K562 (cell line): ENCODE data around the gene ATP5F1D. TPM values are rescaled to one million over a fixed set of nuclear protein-coding genes. Genes with fewer than 3 reads are reported as not detected.

ENCODE experiments used
- ATAC-seq: fragments of 200-7000 bp; cut with Tn5 transposase; 3 replicates; pipeline ENCODE4 v1.9.1; 2020; ENCODE audit warnings: moderate library complexity
- BruUV-seq: library from RNA; stranded (reverse); fragments of 400-500 nt; replicated peaks from 2 replicates; lab custom pipeline; 2021; lab: Mats Ljungman, UMichigan
- CTCF ChIA-PET: fragments of 300-600 bp; formaldehyde crosslinking; extraction: SDS; loops from one replicate; lab custom pipeline; 2021; ENCODE audit warnings: low intra/inter-chr PET ratio; lab: Yijun Ruan, JAX
- POLR2A ChIA-PET: fragments of 300-600, 350-650 bp; sonication (Branson Sonifier 250); formaldehyde crosslinking; extraction: SDS; loops from one replicate; lab custom pipeline; 2021; ENCODE audit warnings: antibody characterized with exemption, inconsistent platforms; lab: Yijun Ruan, JAX
- DNase-seq, 4 experiments: peaks; one replicate each; pipeline versions ENCODE4 v3.0.0 to v3.0.0-alpha.2; 2011 to 2018; ENCODE audit warnings: low spot score in 3 of 4, mixed read lengths in 3 of 4; ENCODE audit errors: extremely low read depth in 1 of 4
- FAIRE-seq: peaks from 2 replicates; lab custom pipeline; 2011; peaks lifted over from hg19 to GRCh38; lab: Jason Lieb, UNC
- H2AFZ ChIP-seq: 2 replicates; pipeline ENCODE4 v1.6.0; 2011; ENCODE audit warnings: low read depth, low read length, control low read depth, inconsistent platforms
- H3K27ac ChIP-seq: fragments of 200-600 bp; 3 replicates; pipeline ENCODE4 v1.8.0; 2011; ENCODE audit warnings: low read depth, mild to moderate bottlenecking, control low read depth, inconsistent platforms, low read length, moderate library complexity, mixed read lengths; ENCODE audit errors: extremely low read depth
- H3K27me3 ChIP-seq, 2 experiments: fragments of 300-600 bp in 1 of 2; 2 replicates in 1 of 2; 3 replicates in 1 of 2; pipeline versions ENCODE4 v1.6.0 to v1.8.0; 2011; ENCODE audit warnings: inconsistent platforms in 2 of 2, low read length in 2 of 2, mild to moderate bottlenecking in 1 of 2, mixed read lengths in 1 of 2, moderate library complexity in 1 of 2; ENCODE audit not compliant: control insufficient read depth in 2 of 2, insufficient read depth in 2 of 2
- H3K36me3 ChIP-seq: fragments of 300-600 bp; 3 replicates; pipeline ENCODE4 v1.8.0; 2011; ENCODE audit warnings: mild to moderate bottlenecking, low read length, inconsistent platforms; ENCODE audit not compliant: control insufficient read depth, insufficient read depth
- H3K4me1 ChIP-seq, 2 experiments: fragments of 200-600 bp in 1 of 2; replicated peaks in 1 of 2; 2 replicates in 1 of 2; 3 replicates in 1 of 2; pipeline versions ENCODE4 v1.5.1 to v1.8.0; 2011; ENCODE audit warnings: inconsistent platforms in 2 of 2, low read length in 2 of 2, mild to moderate bottlenecking in 1 of 2, mixed read lengths in 1 of 2, moderate library complexity in 1 of 2; ENCODE audit not compliant: control insufficient read depth in 2 of 2, insufficient read depth in 2 of 2
- H3K4me2 ChIP-seq: 2 replicates; pipeline ENCODE4 v1.6.1; 2011; ENCODE audit warnings: low read length, control low read depth, inconsistent platforms, mixed read lengths; ENCODE audit not compliant: insufficient read depth
- H3K4me3 ChIP-seq: fragments of 200-600 bp; sonication (generic), shearing (Covaris generic); 2 replicates; pipeline ENCODE4 v1.5.1; 2016; ENCODE audit warnings: control low read depth, inconsistent platforms
- H3K79me2 ChIP-seq: fragments of 200-600 bp; 3 replicates; pipeline ENCODE4 v1.8.0; 2011; ENCODE audit warnings: low read length, inconsistent platforms; ENCODE audit not compliant: control insufficient read depth, insufficient read depth
- H3K9ac ChIP-seq, 2 experiments: 2 replicates each; pipeline versions ENCODE4 v1.6.0 to v1.6.1; 2011; ENCODE audit warnings: low read depth in 2 of 2, low read length in 2 of 2, control low read depth in 1 of 2, inconsistent platforms in 1 of 2, mild to moderate bottlenecking in 1 of 2, mixed read lengths in 1 of 2; ENCODE audit not compliant: insufficient read depth in 1 of 2
- H3K9me1 ChIP-seq: one replicate; pipeline ENCODE4 v1.6.0; 2011; ENCODE audit warnings: inconsistent platforms, mild to moderate bottlenecking, low read length, moderate library complexity; ENCODE audit not compliant: control insufficient read depth, insufficient read depth
- H3K9me3 ChIP-seq: replicated peaks from 2 replicates; pipeline ENCODE4 v1.5.1; 2011; ENCODE audit warnings: low read depth, low read length, inconsistent platforms; ENCODE audit not compliant: control insufficient read depth, insufficient read depth
- H4K20me1 ChIP-seq: replicated peaks from 2 replicates; pipeline ENCODE4 v1.6.1; 2011; ENCODE audit warnings: low read length, inconsistent platforms, mixed read lengths; ENCODE audit not compliant: control insufficient read depth, insufficient read depth
- CREB3L1 ChIP-seq: fragments of 450-650 bp; IDR thresholded peaks from 2 replicates; pipeline ENCODE4 v1.6.1; 2014; ENCODE audit warnings: low read depth, mild to moderate bottlenecking, moderate library complexity, borderline replicate concordance
- CREB5 ChIP-seq: fragments of 250-450 bp; sonication (Bioruptor Pico); IDR thresholded peaks from 2 replicates; pipeline ENCODE4 v1.5.0; 2020; ENCODE audit warnings: mild to moderate bottlenecking
- EP300 ChIP-seq: IDR thresholded peaks from 2 replicates; pipeline ENCODE4 v1.6.1; 2012; ENCODE audit warnings: low read length, improper control_type of control experiment
- GTF2B ChIP-seq: IDR thresholded peaks from 2 replicates; pipeline ENCODE4 v1.6.1; 2011; ENCODE audit not compliant: insufficient read length; ENCODE audit errors: extremely low read depth
- HDAC1 ChIP-seq, 2 experiments: fragments of 450-650 bp; IDR thresholded peaks; 2 replicates each; pipeline ENCODE4 v1.6.1; 2016 to 2017; ENCODE audit warnings: inconsistent platforms in 1 of 2, mild to moderate bottlenecking in 1 of 2, moderate library complexity in 1 of 2
- HMBOX1 ChIP-seq: sonication (generic); IDR thresholded peaks from 2 replicates; pipeline ENCODE4 v1.6.1; 2016
- MBD2 ChIP-seq: sonication (generic); IDR thresholded peaks from 2 replicates; pipeline ENCODE4 v1.6.1; 2016; ENCODE audit warnings: low read depth, borderline replicate concordance
- NFE2L1 ChIP-seq: fragments of 450-650 bp; IDR thresholded peaks from 2 replicates; pipeline ENCODE4 v1.6.1; 2016; ENCODE audit warnings: missing genetic modification characterization, low read depth, mild to moderate bottlenecking, missing compliant biosample characterization, moderate library complexity, borderline replicate concordance
- NR2C2 ChIP-seq, 2 experiments: fragments of 200-800 bp in 1 of 2; sonication (Bioruptor generic) in 1 of 2; sonication (generic) in 1 of 2; formaldehyde crosslinking in 1 of 2; IDR thresholded peaks; 2 replicates each; pipeline versions ENCODE4 v1.6.1 to v1.8.0; 2016 to 2022; ENCODE audit warnings: mild to moderate bottlenecking in 1 of 2, missing compliant biosample characterization in 1 of 2, missing genetic modification characterization in 1 of 2, missing genetic modification reagents in 1 of 2
- PHB ChIP-seq: fragments of 250-450 bp; sonication (Bioruptor Pico); IDR thresholded peaks from 2 replicates; pipeline ENCODE4 v1.5.0; 2021
- ZBTB7A ChIP-seq: IDR thresholded peaks from 2 replicates; pipeline ENCODE4 v1.6.1; 2011; ENCODE audit warnings: low read depth, mild to moderate bottlenecking, low read length, moderate library complexity, borderline replicate concordance; ENCODE audit not compliant: control insufficient read depth
- WGBS: fragments of 100-300 bp; shearing (Covaris generic); methylation state at CpG from one replicate; pipeline ENCODE4 v1.1.6; 2016; ENCODE audit warnings: low coverage, mixed read lengths; ENCODE audit not compliant: insufficient coverage; ENCODE audit errors: missing lambda C conversion rate; 5-methylcytosine and 5-hydroxymethylcytosine counted together
- in situ Hi-C: fragments of 300-500 bp; cut with MboI; formaldehyde crosslinking; loops from 4 replicates; pipeline ENCODE4 v1.15.0; 2018; ENCODE audit warnings: inconsistent platforms, mixed read lengths
- intact Hi-C: fragments of 100-400 bp; cut with micrococcal nuclease; formaldehyde crosslinking; loops from 2 replicates; pipeline ENCODE4 v1.14.2; 2022
- polyA plus RNA-seq, 8 experiments: library from polyadenylated mRNA; depleted of rRNA in 4 of 8; stranded (reverse) in 5 of 8; unstranded in 3 of 8; fragments of >200 nt; fragmentation: Nextera tagmentation in 2 of 8; fragmentation: Illumina TruSeq in 1 of 8; extraction: Ambion mirVana in 2 of 8; extraction: Trizol in 1 of 8; gene quantifications; 2 replicates each; pipeline versions ENCODE4 v1.2.1 to v1.2.3, GENCODE V29; 2011 to 2014; ENCODE audit warnings: inconsistent platforms in 1 of 8, missing spikeins in 1 of 8
- total RNA-seq, 7 experiments: library from RNA; depleted of rRNA in 6 of 7; stranded (reverse); fragments of >200 nt in 6 of 7; fragmentation: Illumina TruSeq in 2 of 7; extraction: Trizol in 2 of 7; gene quantifications; 2 replicates each; pipeline versions ENCODE4 v1.2.1 to v1.2.3, GENCODE V29; 2011 to 2021; ENCODE audit warnings: low replicate concordance in 1 of 7
- TF ChIP-seq, protein P1 (sequence below): fragments of 250-450 bp; sonication (Bioruptor Pico); IDR thresholded peaks from 2 replicates; pipeline ENCODE4 v1.5.1; 2021; ENCODE audit warnings: mild to moderate bottlenecking

ATP5F1D gene
- total and polyA plus RNA-seq, 9 of the 15 experiments (the other 6 are each of a cell fraction or from before 2014, with no cell fraction given): 3.9 to 409 (median 36.8) TPM

- in situ Hi-C loops (no loop called here), intact Hi-C loops (no loop called here)
- H3K9ac ChIP-seq: peak overlapping the region; percentile 79 to 96
- H4K20me1 ChIP-seq: 0 out of 2 replicates have a peak, but pooled peaks cover 4% of the 10 kb centered on the region
- peak overlapping the region; percentile 84 for H3K4me2 ChIP-seq
- peak overlapping the region; percentile 93 for H3K4me3 ChIP-seq
- DNase-seq (peak in 1 of 4 experiments; percentile 70), ATAC-seq (no peak), FAIRE-seq (peak; percentile 67)
- no peaks in the 10 kb centered on the region for H3K27me3 ChIP-seq
- peaks cover 22 to 96% of the 10 kb centered on the region in 2 experiments for H3K4me1 ChIP-seq
- no peak overlapping the region for H2AFZ ChIP-seq
- no TSS peak for BruUV-seq
- peaks cover 67% of the 10 kb centered on the region for H3K79me2 ChIP-seq
- ChIA-PET POLR2A (interaction anchor here (0.9 to 7.8 kb wide), 4 partner anchors 8 to 17 kb away, joined by 3 to 88 read pairs (median 10); partner anchors contain the start of gene CIRBP), CTCF (interaction anchor here (0.6 to 1.3 kb wide), 2 partner anchors 14 to 407 kb away, joined by 3 to 5 read pairs; no protein-coding TSS in a partner anchor)
- WGBS: 1% methylated on average over 16 of the region's 30 CpGs
- H3K9me3 ChIP-seq: no peaks in the 10 kb centered on the region
- H3K36me3 ChIP-seq: peaks cover 60% of the 10 kb centered on the region; the same call in 2 of the 3 replicates
- peak overlapping the region; percentile 82 for H3K27ac ChIP-seq
- H3K9me1 ChIP-seq: no peaks in the 10 kb centered on the region
- TF ChIP-seq NR2C2 (CRISPR knock-in tag; IDR thresholded peaks at IDR 0.05) (no peak), NR2C2 (tag; IDR thresholded peaks at IDR 0.05) (peak; percentile 37; the same call in 1 of the 2 replicates), EP300 (no peak), NFE2L1 (tag) (no peak), GTF2B (no peak), HMBOX1 (no peak), MBD2 (no peak), ZBTB7A (peak; percentile 51; the same call in 1 of the 2 replicates), PHB (CRISPR knock-in tag) (no peak), CREB3L1 (no peak), HDAC1 (IDR thresholded peaks at IDR 0.05) (no peak), CREB5 (CRISPR knock-in tag) (no peak)
- TF ChIP-seq, protein P1, sequence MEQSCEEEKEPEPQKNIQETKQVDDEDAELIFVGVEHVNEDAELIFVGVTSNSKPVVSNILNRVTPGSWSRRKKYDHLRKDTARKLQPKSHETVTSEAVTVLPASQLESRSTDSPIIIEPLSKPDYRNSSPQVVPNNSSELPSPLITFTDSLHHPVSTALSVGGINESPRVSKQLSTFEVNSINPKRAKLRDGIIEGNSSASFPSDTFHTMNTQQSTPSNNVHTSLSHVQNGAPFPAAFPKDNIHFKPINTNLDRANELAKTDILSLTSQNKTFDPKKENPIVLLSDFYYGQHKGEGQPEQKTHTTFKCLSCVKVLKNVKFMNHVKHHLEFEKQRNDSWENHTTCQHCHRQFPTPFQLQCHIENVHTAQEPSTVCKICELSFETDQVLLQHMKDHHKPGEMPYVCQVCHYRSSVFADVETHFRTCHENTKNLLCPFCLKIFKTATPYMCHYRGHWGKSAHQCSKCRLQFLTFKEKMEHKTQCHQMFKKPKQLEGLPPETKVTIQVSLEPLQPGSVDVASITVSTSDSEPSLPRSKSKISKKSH (CRISPR knock-in tag): no peak
Observed at GRCh38 chr19:1252221-1252820, 10.8 kb downstream of the ATP5F1D start.
